NOMO-1 treated with DMSO at 0.1 percent for 48 hours (cell line): ENCODE data around the gene CLEC18A.
A peak's percentile ranks its signal among the peaks of the same experiment; 100 is the strongest.
"Not testable (repeated sequence)": the region's sequence is repeated elsewhere in the genome, so short reads cannot be mapped to it uniquely, and the experiment has no call there.

Experiments used
- DNase-seq: peaks from one replicate; lab custom pipeline; 2025; ENCODE audit not compliant: unreplicated experiment; lab: John Stamatoyannopoulos, UW

The CLEC18A gene

GRCh38 chr16:69930117-69930776, 20.9 kb upstream of the CLEC18A start:
- DNase-seq, result peak; percentile 24

- no peak for DNase-seq
These were observed 19.5 kb upstream of the CLEC18A start for GRCh38 chr16:69931631-69932030.

DNA sequence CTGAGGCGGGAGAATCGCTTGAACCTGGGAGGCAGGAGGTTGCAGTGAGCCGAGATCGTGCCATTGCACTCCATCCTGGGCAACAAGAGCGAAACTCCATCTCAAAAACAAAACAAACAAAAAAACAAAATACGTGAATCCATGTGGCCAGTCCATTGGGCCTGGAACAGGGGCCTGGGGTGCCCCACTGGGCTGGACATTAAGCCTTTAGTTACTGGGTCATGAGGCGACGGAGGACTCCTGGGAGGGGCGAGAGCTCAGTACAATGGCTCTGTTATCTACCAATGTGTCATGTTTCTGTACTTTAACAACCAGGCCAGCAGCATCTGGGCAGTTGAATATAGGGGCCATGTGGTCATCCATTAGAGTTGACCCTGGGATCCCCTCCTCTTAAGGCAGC, 18.9 kb upstream of the CLEC18A start:
- DNase-seq, result no peak

- DNase-seq, result no peak
These were observed 18.3 kb upstream of the CLEC18A start for GRCh38 chr16:69932691-69933392.

GRCh38 chr16:69934044-69934443, 17.1 kb upstream of the CLEC18A start:
- no peak for DNase-seq

DNA sequence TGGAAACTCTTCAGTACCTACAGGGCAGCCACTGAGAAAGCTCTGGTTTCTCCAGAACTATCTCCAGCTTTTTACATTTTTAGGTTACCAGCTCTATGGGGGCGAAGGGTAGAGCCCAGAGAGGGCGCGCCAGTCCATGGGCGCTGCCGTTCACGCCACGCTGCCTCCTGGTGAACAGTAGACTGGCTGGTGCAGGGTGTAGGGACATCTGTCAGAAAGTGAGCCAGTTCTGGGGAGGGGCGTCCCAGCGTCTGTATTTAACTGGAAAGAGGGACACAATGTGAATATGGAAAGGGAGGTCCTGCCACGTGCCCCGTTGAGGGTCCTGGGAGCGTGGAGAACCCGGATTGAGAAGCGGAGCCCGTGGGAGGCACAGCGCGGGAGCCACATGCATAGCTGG, 16.4 kb upstream of the CLEC18A start:
- no peak for DNase-seq

DNA sequence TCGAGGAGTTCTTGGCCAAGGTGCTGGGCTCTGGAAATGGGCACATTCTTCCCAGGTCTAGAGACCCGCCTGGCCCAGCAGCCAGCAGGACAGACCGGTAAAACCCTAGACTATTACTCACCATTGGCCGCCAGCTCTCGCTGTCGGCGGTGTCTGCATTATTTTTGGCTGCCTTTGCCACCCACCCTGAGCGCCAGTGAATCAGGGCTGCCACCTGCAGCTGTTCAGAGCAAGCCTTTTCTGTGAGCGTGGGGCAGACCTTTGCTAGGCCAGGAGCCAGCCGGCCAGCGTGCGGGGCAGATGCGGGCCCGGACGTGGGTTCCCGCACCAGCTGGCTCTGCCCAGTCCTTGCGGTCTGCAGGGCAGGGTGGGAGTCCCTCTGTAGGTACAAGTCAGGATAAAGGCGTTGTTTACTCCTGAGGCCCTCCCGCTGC, 15.8 kb upstream of the CLEC18A start:
- no peak for DNase-seq

DNA sequence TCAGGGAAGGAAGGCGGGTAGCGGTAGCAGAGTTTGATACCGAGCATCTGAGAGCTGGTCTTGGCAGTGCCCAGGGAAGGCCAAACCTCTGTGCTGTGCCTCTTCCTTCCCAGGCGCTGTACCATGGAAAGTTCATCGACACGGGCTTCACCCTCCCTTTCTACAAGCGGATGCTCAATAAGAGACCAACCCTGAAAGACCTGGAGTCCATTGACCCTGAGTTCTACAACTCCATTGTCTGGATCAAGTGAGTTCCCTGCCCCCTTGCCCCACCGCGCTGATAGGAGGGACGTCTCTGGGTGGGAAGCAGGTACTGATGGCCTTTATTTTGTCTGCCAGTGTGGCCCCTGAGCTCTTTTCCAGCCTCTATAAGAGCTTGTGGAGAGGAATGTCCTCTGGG, 15.4 kb upstream of the CLEC18A start:
- no peak for DNase-seq

GRCh38 chr16:69936252-69936651, 14.9 kb upstream of the CLEC18A start:
- no peak for DNase-seq

DNA sequence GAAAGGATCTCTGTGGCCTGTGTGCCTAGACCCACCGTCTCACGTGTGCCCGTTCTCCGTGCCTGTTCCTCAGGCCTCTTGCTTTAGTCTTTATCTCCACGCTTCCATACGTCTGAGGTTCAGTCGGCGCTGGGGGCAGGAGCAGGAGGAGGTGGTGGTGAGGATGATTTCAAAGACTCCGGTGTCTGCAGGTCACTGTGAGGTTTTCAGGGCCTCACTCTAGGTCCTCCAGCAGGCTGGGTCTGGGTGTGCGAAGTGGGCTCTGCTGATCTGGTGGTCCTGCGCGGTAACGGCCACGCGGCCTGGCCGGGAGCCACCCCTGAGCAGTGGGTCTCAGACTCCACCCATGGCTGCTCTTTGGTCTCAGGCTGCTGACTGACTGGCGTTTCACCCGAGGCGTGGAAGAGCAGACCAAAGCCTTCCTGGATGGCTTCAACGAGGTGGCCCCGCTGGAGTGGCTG, 14.4 kb upstream of the CLEC18A start:
- DNase-seq, result no peak

DNA sequence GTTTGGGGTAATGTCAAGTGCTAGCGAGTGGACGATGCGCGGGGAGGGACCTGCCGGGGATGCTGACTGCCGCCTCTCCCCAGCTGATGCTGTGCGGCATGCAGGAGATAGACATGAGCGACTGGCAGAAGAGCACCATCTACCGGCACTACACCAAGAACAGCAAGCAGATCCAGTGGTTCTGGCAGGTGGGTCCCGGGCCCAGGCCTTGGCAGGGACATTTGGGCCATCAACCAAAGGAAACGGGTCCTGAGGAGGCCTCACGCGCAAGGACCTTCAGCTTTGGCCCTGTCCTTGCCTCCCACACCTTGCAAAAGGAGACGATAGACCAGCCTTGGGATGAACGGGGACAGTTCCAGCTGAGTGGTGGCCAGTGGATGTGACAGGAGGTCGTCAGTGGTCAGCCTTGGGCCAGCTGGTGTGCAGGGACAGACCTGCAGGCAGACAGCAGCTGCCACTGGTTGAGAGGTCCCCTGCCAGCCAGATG, 13.6 kb upstream of the CLEC18A start:
- DNase-seq, result no peak

DNA sequence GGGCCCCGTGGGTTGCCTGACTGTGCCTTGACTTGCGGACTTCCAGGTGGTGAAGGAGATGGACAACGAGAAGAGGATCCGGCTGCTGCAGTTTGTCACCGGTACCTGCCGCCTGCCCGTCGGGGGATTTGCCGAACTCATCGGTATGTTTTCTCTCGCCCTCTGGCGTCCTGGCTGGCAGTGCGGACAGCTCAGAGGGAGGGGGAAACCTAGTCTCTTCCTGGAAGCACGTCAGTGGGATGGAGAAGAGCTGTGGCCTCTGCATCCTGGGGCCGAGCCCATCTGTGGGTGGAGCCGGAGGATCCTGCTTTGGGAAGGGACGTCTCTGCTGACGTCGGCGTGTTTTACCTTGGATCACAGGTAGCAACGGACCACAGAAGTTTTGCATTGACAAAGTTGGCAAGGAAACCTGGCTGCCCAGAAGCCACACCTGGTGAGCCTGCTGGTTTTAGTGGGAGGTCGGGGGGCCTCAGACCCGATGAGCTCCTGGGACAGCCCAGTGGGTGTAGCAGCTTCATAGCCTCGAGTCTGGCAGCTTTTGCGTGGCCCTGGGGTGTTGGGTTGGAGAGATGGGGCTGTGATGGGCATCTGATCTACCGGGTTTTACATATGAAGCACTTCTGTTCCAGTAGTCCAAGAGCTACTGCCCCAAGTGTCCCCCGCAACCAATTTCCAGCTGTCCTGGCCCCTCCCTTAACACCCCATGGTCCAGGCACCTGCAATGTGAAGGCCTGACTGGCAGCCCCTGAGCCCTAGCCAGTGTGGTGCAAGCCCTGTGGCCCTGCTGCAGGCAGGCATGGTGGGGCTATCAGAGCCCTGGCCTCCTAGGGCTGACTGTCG, 11.9 kb upstream of the CLEC18A start:
- DNase-seq, result no peak

- no peak for DNase-seq
These were observed 11.1 kb upstream of the CLEC18A start for GRCh38 chr16:69939821-69940585.

DNA sequence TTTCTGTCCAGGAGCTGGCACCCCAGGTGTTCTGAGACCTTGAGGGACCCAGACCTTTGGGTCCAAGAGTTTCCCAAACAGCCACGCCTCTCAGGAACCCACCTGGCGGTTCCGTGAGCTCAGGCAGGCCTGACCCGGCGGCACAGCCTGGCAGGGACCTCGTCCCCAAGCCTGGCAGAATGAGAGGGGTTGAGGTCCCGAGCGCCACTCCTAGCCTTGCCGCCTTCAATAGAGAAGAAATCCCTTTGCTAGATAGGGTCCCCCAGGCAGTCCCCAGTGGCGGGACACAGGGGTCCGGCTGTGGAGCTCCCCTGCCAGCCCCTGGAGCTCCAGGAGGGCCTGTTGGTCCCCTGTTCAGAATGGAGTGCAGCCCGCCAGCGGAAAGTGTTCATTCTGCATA, 10.5 kb upstream of the CLEC18A start:
- no peak for DNase-seq

DNA sequence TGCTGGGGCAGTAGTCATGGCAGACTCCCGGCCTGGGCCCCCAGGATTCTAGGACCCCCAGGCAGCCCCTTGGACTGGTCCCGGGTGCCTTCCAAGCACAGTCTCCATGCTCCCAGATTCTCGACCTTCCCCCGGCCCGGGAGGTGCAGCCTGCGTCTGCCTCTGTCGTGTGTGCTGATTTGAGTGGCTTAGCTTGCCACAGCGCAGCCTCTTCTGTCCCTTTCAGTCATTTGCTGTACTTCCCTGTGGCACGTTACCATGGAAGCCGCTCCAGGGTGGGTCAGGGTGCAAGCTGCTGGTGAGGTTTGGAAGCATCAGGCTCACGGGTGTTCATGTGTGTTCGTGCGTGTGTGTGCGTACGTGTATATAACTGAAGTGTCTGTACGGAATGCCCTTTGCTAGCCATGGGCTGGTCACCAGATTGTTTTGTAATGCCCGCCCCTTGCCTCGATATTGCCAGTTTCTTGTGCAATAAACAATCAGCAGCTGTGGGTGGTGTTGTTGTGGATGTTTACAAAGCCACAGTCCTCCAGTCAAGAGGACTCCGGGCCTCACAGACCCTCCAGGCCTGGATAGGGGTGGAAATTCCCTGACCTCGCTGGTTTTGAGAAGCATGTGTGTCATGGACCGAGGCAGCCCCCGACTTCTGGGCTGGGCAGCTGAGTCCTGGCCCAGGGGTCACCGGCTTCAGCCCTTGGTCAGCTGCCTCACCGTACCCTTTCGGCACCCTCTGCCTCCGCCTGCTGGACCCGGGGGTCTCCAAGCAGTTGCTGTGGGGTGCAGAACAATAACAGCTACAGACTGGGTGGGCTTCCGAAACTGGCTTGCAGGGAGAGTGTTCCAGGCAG, 9.7 kb upstream of the CLEC18A start:
- DNase-seq, result no peak

- no peak for DNase-seq
These were observed 9.0 kb upstream of the CLEC18A start for GRCh38 chr16:69942099-69942491.

DNA sequence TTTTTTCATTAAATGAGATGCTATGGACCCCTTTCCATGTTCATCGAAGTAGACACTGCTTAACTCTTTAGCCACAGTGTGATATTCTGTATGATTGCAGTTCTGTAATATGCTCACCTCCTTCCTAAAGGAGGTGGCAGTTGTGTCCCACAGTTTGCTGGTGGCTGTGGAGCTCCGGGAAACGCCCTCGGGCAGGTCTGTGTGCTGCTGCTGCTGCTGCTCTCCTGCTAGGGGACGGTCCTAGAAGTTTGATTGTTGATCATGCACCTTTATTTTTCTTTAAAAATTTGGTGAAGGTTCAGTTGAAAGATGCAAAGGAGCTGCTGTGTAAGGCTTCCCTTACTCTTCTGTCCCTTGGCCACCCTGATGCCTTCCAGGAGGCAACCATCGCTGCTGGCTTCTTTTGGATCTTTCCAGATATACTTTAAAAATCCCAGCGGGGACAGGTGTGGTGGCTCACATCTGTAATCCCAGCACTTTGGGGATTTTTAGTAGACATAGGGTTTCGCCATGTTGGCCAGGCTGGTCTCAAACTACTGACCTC, 8.4 kb upstream of the CLEC18A start:
- DNase-seq, result no peak

DNA sequence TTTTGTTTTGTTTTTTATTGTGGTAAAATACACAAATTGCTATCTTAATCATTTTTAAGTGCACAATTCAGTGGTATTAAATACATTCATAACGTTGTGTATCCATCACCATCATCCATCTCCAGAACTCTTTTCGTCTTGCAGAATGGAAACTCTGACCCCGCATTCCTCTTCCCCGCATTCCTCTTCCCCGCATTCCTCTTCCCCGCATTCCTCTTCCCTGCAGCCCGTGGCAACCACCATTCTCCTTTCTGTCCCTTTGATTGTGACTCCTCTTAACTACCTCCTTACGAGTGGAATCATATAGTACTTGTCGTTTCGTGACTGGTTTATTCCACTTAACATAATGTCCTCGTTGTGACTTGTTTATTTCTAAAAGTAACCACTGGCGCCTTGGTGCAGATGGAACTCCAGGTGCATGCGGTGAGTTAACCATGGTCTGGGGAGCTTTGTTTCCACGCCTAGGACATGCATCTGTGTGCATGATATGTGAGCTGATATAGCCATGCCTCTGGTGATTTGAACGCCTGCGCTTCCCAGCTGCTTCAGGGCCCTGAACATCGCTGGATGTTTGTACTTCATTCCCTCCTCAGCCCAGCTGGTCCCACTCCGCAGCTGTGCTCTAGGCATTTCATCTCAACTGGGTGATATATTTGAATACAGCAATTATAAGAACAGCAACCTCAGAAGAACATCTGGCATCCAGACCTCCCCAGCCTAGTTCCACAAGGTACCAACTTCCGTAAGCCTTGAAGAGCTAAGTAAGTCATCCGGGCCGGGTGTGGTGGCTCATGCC, 7.7 kb upstream of the CLEC18A start:
- not testable (repeated sequence) for DNase-seq

GRCh38 chr16:69950411-69950810, 723 bp upstream of the CLEC18A start:
- DNase-seq, result not testable (repeated sequence)
